DMS 273 (cell line): Measurements from ENCODE around the gene SLC41A2.

Experiments used
- DNase-seq: peaks from one replicate; lab custom pipeline; 2025; ENCODE audit not compliant: unreplicated experiment; lab: John Stamatoyannopoulos, UW

The SLC41A2 gene

DNA sequence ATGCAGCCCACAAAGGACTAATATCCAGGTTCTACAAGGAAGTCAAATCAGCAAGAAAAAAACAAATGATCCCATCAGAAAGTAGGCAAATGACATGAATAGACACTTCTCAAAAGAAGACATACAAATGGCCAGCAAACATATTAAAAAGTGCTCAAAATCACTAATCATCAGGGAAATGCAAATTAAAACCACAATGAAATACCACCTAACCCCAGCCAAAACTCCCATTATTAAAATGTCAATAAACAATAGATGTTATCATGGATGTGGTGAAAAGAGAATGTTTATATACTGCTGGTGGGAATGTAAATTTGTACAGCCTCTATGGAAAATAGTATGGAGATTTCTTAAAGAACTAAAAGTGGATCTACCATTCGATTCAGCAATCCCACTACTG lies 25.0 kb downstream of the SLC41A2 start:
- no peak for DNase-seq

DNA sequence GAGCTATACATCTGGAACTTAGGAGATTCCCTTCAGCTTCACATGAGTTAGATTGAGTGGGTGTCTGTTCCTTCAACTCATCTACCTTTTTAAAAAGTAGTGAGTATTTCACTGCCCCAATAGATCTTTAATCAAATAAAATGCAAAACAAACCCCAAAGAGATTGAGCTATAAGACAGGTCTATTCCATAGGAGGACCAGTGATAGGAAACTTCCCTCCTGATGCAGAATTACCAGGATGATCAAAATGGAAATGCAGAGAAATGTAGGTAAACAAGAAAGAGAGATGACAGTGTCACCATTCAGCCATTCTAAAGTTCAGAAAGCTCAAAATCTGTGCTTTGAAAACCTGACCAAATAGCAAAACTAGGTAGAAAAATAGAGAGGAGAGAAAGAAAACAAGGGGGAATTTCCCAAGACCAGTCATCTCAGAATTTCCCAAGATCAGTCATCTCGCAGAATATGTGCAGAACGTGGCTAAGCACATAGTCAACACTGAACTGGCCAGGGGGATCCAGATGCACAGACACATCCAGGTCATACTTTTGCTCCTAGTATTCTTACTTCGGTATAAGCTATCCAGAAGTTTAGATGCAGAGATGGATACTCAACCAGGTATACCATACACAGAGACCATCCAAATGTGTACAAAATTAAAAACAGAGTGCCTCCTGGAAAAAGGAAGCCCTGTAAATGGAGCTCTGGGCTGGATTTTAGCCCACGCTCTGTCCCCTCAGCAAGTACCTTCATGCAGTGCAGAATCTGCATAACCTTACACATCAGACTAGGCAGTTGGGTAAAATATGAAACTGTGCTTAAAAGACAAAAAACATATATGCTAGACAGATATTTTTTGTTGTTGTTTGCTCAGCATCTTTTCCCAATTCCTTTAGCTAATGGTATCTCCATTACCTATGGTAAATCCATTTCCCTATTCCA lies 27.4 kb downstream of the SLC41A2 start:
- no peak for DNase-seq

DNA sequence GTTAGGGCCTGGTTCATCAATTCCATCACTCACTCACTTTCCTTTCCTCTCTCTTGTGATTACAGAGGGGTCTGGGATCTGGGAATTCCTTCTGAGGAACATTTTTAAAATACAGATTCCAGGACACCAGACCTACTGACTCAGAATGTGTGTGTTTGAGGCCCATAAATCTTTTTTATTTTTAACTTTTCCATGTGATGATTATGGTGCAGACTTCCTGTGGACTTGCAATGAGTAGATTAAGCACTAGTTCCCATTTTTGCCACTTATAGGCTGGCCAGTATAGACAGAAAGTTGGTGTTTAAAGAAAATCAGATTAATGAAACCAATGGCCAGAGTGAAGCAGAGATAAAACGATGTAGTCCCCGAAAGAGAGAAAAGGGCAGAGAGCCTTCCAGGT lies 28.1 kb downstream of the SLC41A2 start:
- no peak for DNase-seq

GRCh38 chr12:104929368-104929767 lies 28.7 kb downstream of the SLC41A2 start:
- no peak for DNase-seq

DNA sequence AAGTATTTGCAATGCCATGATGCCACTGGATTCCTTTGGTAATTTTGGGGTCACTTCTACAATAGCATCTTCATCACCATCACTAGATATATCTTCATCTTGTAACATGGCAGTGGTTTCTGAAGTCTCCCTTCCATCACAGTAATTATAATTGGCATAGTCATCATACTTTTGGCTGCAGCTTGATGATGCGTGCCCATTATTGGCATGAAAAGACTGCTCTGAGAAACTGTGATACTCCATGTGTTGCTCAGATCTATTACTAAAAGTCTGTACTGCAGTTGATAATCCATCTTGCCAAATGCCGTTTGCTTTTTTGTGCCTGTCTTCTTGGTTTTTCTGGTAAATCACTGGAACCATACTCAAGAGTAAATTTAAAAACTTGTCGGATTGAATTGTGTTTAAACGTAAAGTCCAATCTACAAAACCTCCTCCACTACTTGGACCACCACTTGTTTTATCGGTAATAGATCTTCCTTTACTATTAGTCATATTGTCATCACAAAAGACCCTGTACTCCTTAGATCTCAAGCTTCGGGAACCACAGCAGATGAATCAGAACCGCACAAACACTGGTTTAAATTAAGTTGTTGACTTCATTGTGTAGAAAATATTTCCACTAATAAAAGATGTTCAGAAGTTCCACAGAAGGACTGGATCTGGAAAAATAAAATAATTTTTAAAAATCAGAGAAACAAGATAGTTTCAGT lies 29.9 kb downstream of the SLC41A2 start:
- DNase-seq = no peak

GRCh38 chr12:104925501-104925900 lies 32.6 kb downstream of the SLC41A2 start:
- no peak for DNase-seq

GRCh38 chr12:104921340-104921739 lies 36.8 kb downstream of the SLC41A2 start:
- no peak for DNase-seq

- DNase-seq = no peak
Observed at GRCh38 chr12:104911942-104912341, 46.1 kb downstream of the SLC41A2 start.

DNA sequence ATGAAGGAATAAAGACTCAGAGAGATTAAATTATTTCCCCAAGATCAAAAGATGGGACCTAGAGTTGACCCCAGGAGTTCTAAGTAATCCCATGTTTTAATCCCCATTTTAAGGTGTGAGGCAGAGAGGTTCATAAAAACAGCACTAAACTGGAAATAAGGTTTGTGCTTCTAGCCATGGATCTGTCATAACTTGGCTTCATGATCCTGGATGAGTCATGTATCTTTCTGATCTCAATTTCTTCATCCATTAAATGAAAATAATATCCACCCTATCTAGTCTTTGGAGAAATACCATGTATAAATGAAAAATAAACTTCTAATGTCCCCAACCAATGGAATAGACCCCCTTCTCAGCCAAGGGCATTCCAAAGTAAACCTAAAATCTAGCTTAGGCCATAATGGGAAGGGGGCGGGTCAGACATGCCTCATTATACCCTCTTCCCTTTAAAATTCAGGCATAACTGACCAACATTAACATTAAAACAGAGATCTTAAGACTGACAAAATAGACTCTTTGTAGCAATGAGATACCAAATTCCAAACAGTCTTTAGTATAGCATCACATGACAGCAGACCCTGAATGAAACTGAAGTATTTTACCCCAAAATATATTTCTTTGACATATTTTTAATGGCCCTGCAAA lies 47.8 kb downstream of the SLC41A2 start:
- no peak for DNase-seq

DNA sequence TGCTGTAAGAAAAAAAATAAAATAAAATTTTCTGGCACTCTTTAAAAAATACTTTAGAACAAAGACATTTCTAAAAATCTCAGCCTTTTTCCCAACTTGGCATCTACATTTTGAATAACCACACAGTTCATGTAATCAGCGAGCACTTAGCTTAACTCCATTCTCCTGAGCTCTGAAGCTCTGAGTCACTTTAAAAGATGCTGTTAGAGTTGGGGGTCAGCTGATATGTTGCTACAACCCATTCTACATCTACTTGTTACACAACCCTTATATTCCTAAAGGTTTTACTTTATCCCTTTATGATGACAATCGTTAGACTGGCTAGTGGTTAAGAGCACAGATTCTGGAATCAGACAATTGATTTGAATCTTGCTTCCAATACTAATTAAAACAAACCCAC lies 48.3 kb downstream of the SLC41A2 start:
- DNase-seq = no peak
